ENCODE measurements around the gene GLOD4.

The GLOD4 gene

DNA sequence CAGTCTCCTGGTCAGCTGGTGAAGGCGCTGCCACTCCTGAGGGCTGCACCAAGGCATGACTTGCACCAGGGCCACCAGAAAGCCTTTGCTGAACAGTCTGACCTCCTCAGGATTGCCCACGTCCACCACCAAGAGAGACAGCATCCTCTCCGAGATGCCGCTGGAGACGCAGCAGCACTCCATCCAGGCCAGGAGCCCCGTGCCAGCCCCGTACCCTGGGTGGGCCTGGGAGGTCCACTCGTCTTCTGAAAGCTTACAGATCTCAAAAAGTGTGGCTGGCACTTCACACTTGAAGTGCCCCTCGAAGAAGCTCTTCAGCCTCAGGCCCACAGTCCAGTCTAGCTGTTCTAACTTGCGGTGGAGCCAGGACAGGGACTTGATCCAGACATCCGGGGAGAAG lies 36.7 kb downstream of the GLOD4 start:
- Histone ChIP-seq H3K79me1 (ENCODE audit: low read length) (no peaks in the 10 kb centered on the region), H3K36me3 (ENCODE audit: control insufficient read depth in 1 of 2, insufficient read depth in 2 of 2, low read length in 2 of 2) (peaks cover 66 to 70% of the 10 kb centered on the region in 2 experiments), H2BK5ac (ENCODE audit: low read depth, low read length, poor library complexity) (no peak overlapping the region), H3K27ac (ENCODE audit: low read depth, low read length) (no peak overlapping the region), H3K4me3 (ENCODE audit: low read depth, low read length) (no peak overlapping the region), H2BK120ac (ENCODE audit: insufficient read depth, low read length, poor library complexity) (no peak overlapping the region), H4K12ac (ENCODE audit: low read depth, low read length) (no peak overlapping the region), H4K91ac (ENCODE audit: low read depth, low read length) (no peak overlapping the region), H3K27me3 (ENCODE audit: insufficient read depth, low read length) (no peaks in the 10 kb centered on the region), H4K8ac (ENCODE audit: low read depth, low read length) (no peak overlapping the region), H3K79me2 (ENCODE audit: control insufficient read depth, insufficient read depth, low read length, poor library complexity) (no peaks in the 10 kb centered on the region), H3K9ac (ENCODE audit: low read length) (no peak overlapping the region), H3K4ac (ENCODE audit: low read depth, low read length) (no peak overlapping the region), H3K18ac (ENCODE audit: low read length) (no peak overlapping the region), H2AK5ac (ENCODE audit: low read length) (no peak overlapping the region), H3K9me3 (ENCODE audit: insufficient read depth, low read depth, low read length) (peaks cover 6% of the 10 kb centered on the region), H2BK12ac (ENCODE audit: low read length) (no peak overlapping the region), H3K23ac (ENCODE audit: low read length) (no peak overlapping the region), H3K4me1 (ENCODE audit: control insufficient read depth in 1 of 2, insufficient read depth in 2 of 2, low read length in 2 of 2) (no peaks in the 10 kb centered on the region), H3K4me2 (ENCODE audit: low read length) (no peak overlapping the region), H2AFZ (ENCODE audit: insufficient read depth, low read length, poor library complexity) (no peak overlapping the region), H3K14ac (ENCODE audit: low read length) (no peak overlapping the region)
- WGBS (ENCODE audit: extremely low coverage, insufficient coverage, insufficient read length): no CpG with 5 or more reads among the region's 11 CpGs
- no peak for DNase-seq

GRCh38 chr17:744937-745336 lies 37.1 kb downstream of the GLOD4 start:
- no peaks in the 10 kb centered on the region for H3K27me3 ChIP-seq (ENCODE audit: insufficient read depth, low read length)
- H3K23ac ChIP-seq (ENCODE audit: low read length): no peak overlapping the region
- H2AK5ac ChIP-seq (ENCODE audit: low read length): no peak overlapping the region
- no peak for DNase-seq
- no peaks in the 10 kb centered on the region for H3K79me2 ChIP-seq (ENCODE audit: control insufficient read depth, insufficient read depth, low read length, poor library complexity)
- H2BK120ac ChIP-seq (ENCODE audit: insufficient read depth, low read length, poor library complexity): no peak overlapping the region
- H2AFZ ChIP-seq (ENCODE audit: insufficient read depth, low read length, poor library complexity): no peak overlapping the region
- no peaks in the 10 kb centered on the region for H3K4me1 ChIP-seq (ENCODE audit: control insufficient read depth in 1 of 2, insufficient read depth in 2 of 2, low read length in 2 of 2)
- peaks cover 70 to 75% of the 10 kb centered on the region in 2 experiments for H3K36me3 ChIP-seq (ENCODE audit: control insufficient read depth in 1 of 2, insufficient read depth in 2 of 2, low read length in 2 of 2)
- WGBS (ENCODE audit: extremely low coverage, insufficient coverage, insufficient read length): no CpG with 5 or more reads among the region's 9 CpGs
- H3K79me1 ChIP-seq (ENCODE audit: low read length): no peaks in the 10 kb centered on the region
- H3K9ac ChIP-seq (ENCODE audit: low read length): no peak overlapping the region
- no peak overlapping the region for H4K91ac ChIP-seq (ENCODE audit: low read depth, low read length)
- H3K18ac ChIP-seq (ENCODE audit: low read length): no peak overlapping the region
- H3K4me2 ChIP-seq (ENCODE audit: low read length): no peak overlapping the region
- H3K27ac ChIP-seq (ENCODE audit: low read depth, low read length): no peak overlapping the region
- no peak overlapping the region for H3K4me3 ChIP-seq (ENCODE audit: low read depth, low read length)
- no peak overlapping the region for H4K8ac ChIP-seq (ENCODE audit: low read depth, low read length)
- H3K14ac ChIP-seq (ENCODE audit: low read length): no peak overlapping the region
- H3K9me3 ChIP-seq (ENCODE audit: insufficient read depth, low read depth, low read length): peaks cover 6% of the 10 kb centered on the region
- no peak overlapping the region for H2BK12ac ChIP-seq (ENCODE audit: low read length)
- H3K4ac ChIP-seq (ENCODE audit: low read depth, low read length): no peak overlapping the region
- H2BK5ac ChIP-seq (ENCODE audit: low read depth, low read length, poor library complexity): no peak overlapping the region
- H4K12ac ChIP-seq (ENCODE audit: low read depth, low read length): no peak overlapping the region

DNA sequence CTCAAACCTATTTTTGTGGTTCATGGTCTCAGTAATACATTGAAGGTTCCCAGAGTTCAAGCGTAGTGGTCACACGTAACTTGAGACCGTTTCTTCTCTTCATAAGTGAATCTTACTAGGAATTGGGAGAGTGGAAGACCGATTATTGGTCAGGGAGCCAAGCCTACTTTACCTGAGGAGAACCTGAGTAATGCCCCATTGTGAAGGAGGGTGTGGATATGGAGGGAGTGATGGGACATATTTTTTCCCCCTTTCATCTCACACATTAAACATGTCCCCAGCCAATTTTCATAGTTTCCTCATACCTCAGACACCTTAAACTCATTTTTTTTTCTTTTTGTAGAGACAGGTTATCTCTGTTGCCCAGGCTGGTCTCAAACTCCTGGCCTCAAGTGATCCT lies 38.9 kb downstream of the GLOD4 start:
- no peak for DNase-seq
- no peak overlapping the region for H3K27ac ChIP-seq (ENCODE audit: low read depth, low read length)
- H3K4me2 ChIP-seq (ENCODE audit: low read length): no peak overlapping the region
- no peaks in the 10 kb centered on the region for H3K27me3 ChIP-seq (ENCODE audit: insufficient read depth, low read length)
- no peak overlapping the region for H2BK5ac ChIP-seq (ENCODE audit: low read depth, low read length, poor library complexity)
- H3K4me1 ChIP-seq (ENCODE audit: control insufficient read depth in 1 of 2, insufficient read depth in 2 of 2, low read length in 2 of 2): no peaks in the 10 kb centered on the region
- peaks cover 2% of the 10 kb centered on the region for H3K9me3 ChIP-seq (ENCODE audit: insufficient read depth, low read depth, low read length)
- no peaks in the 10 kb centered on the region for H3K79me1 ChIP-seq (ENCODE audit: low read length)
- no peak overlapping the region for H3K18ac ChIP-seq (ENCODE audit: low read length)
- no peak overlapping the region for H2BK120ac ChIP-seq (ENCODE audit: insufficient read depth, low read length, poor library complexity)
- peaks cover 74 to 76% of the 10 kb centered on the region in 2 experiments for H3K36me3 ChIP-seq (ENCODE audit: control insufficient read depth in 1 of 2, insufficient read depth in 2 of 2, low read length in 2 of 2)
- H4K91ac ChIP-seq (ENCODE audit: low read depth, low read length): no peak overlapping the region
- H3K4me3 ChIP-seq (ENCODE audit: low read depth, low read length): no peak overlapping the region
- no peak overlapping the region for H3K4ac ChIP-seq (ENCODE audit: low read depth, low read length)
- H3K9ac ChIP-seq (ENCODE audit: low read length): no peak overlapping the region
- H3K14ac ChIP-seq (ENCODE audit: low read length): no peak overlapping the region
- H2BK12ac ChIP-seq (ENCODE audit: low read length): no peak overlapping the region
- no peak overlapping the region for H2AFZ ChIP-seq (ENCODE audit: insufficient read depth, low read length, poor library complexity)
- no peak overlapping the region for H4K8ac ChIP-seq (ENCODE audit: low read depth, low read length)
- H4K12ac ChIP-seq (ENCODE audit: low read depth, low read length): no peak overlapping the region
- no peak overlapping the region for H2AK5ac ChIP-seq (ENCODE audit: low read length)
- no peak overlapping the region for H3K23ac ChIP-seq (ENCODE audit: low read length)
- WGBS (ENCODE audit: extremely low coverage, insufficient coverage, insufficient read length): no CpG with 5 or more reads among the region's 4 CpGs
- no peaks in the 10 kb centered on the region for H3K79me2 ChIP-seq (ENCODE audit: control insufficient read depth, insufficient read depth, low read length, poor library complexity)

DNA sequence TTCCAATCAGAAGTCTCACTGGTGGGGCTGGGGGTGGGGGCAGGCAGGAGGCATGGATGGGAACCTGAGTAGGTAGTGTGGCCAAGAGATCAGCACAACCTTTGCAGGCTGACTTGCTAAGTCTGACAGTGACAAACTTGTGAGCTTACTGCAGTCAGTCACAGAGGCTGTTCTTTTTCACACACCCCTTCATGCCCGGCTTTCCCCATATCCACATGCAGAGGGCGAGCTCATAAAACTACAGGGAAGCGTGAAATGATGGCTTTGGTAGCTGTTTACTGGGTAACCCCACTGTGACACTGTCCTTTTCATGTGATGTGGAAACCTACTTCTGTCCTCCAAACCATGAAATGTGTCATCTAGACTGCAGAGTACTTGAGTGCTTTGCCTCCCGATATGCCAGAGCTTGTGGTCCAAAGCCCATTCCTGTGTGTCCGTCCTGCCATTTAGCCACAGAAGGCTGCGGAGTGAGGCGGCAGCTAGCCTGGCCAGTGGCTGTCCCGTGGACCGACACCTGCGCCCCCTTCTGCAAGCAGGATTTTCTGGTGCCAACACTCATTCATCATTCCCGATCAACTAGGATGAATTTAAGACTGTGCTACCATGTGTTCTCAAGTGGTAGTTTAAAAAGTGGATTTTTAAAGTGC lies 39.8 kb downstream of the GLOD4 start:
- H3K79me1 ChIP-seq (ENCODE audit: low read length): no peaks in the 10 kb centered on the region
- no peak overlapping the region for H3K18ac ChIP-seq (ENCODE audit: low read length)
- no peak overlapping the region for H2AK5ac ChIP-seq (ENCODE audit: low read length)
- no peak overlapping the region for H3K27ac ChIP-seq (ENCODE audit: low read depth, low read length)
- no peak overlapping the region for H3K4me3 ChIP-seq (ENCODE audit: low read depth, low read length)
- no peak overlapping the region for H3K23ac ChIP-seq (ENCODE audit: low read length)
- no peaks in the 10 kb centered on the region for H3K4me1 ChIP-seq (ENCODE audit: control insufficient read depth in 1 of 2, insufficient read depth in 2 of 2, low read length in 2 of 2)
- no peaks in the 10 kb centered on the region for H3K27me3 ChIP-seq (ENCODE audit: insufficient read depth, low read length)
- H2AFZ ChIP-seq (ENCODE audit: insufficient read depth, low read length, poor library complexity): no peak overlapping the region
- H2BK12ac ChIP-seq (ENCODE audit: low read length): no peak overlapping the region
- H3K14ac ChIP-seq (ENCODE audit: low read length): no peak overlapping the region
- no peak overlapping the region for H4K91ac ChIP-seq (ENCODE audit: low read depth, low read length)
- H3K79me2 ChIP-seq (ENCODE audit: control insufficient read depth, insufficient read depth, low read length, poor library complexity): no peaks in the 10 kb centered on the region
- no peak overlapping the region for H4K12ac ChIP-seq (ENCODE audit: low read depth, low read length)
- no peak overlapping the region for H3K9ac ChIP-seq (ENCODE audit: low read length)
- H4K8ac ChIP-seq (ENCODE audit: low read depth, low read length): no peak overlapping the region
- no peak overlapping the region for H2BK120ac ChIP-seq (ENCODE audit: insufficient read depth, low read length, poor library complexity)
- H3K4ac ChIP-seq (ENCODE audit: low read depth, low read length): no peak overlapping the region
- no peak overlapping the region for H2BK5ac ChIP-seq (ENCODE audit: low read depth, low read length, poor library complexity)
- WGBS (ENCODE audit: extremely low coverage, insufficient coverage, insufficient read length): no CpG with 5 or more reads among the region's 11 CpGs
- H3K4me2 ChIP-seq (ENCODE audit: low read length): no peak overlapping the region
- peaks cover 68 to 72% of the 10 kb centered on the region in 2 experiments for H3K36me3 ChIP-seq (ENCODE audit: control insufficient read depth in 1 of 2, insufficient read depth in 2 of 2, low read length in 2 of 2)
- no peaks in the 10 kb centered on the region for H3K9me3 ChIP-seq (ENCODE audit: insufficient read depth, low read depth, low read length)
- no peak for DNase-seq
